Stimulated activated CD4-positive, alpha-beta T cell treated with anti-CD3 and anti-CD28 coated beads, Interleukin-15, amount 100 ng/mL, for 24 hours (primary cell): ENCODE results near the gene EIF2S2.
A peak's percentile ranks its signal among the peaks of the same experiment; 100 is the strongest.

Experiments used
- DNase-seq: peaks from one replicate; pipeline ENCODE4 v3.0.0-alpha.2; 2020

The EIF2S2 gene

GRCh38 chr20:34115232-34115631 lies 3.2 kb upstream of the EIF2S2 start:
- no peak for DNase-seq

- DNase-seq, result no peak
Measured at GRCh38 chr20:34114809-34115208, 2.8 kb upstream of the EIF2S2 start.

- DNase-seq, result peak; percentile 39
Measured at GRCh38 chr20:34112600-34113101, 608 bp upstream of the EIF2S2 start.

- DNase-seq, result peak; percentile 14
Measured at GRCh38 chr20:34110745-34111641, 1.1 kb downstream of the EIF2S2 start.

- no peak for DNase-seq
Measured at GRCh38 chr20:34110025-34110744, 1.9 kb downstream of the EIF2S2 start.

- DNase-seq, result no peak
Measured at GRCh38 chr20:34109442-34109841, 2.6 kb downstream of the EIF2S2 start.

- no peak for DNase-seq
Measured at GRCh38 chr20:34108616-34109174, 3.3 kb downstream of the EIF2S2 start.

- DNase-seq, result no peak
Measured at GRCh38 chr20:34105978-34106675, 5.9 kb downstream of the EIF2S2 start.

GRCh38 chr20:34104059-34104458 lies 8.0 kb downstream of the EIF2S2 start:
- no peak for DNase-seq

- no peak for DNase-seq
Measured at GRCh38 chr20:34102342-34102741, 9.7 kb downstream of the EIF2S2 start.

GRCh38 chr20:34100576-34100975 lies 11.5 kb downstream of the EIF2S2 start:
- DNase-seq, result no peak

- no peak for DNase-seq
Measured at GRCh38 chr20:34099675-34100074, 12.4 kb downstream of the EIF2S2 start.

- no peak for DNase-seq
Measured at GRCh38 chr20:34098570-34098969, 13.5 kb downstream of the EIF2S2 start.

GRCh38 chr20:34096699-34097444 lies 15.2 kb downstream of the EIF2S2 start:
- no peak for DNase-seq

- no peak for DNase-seq
Measured at GRCh38 chr20:34095825-34096224, 16.2 kb downstream of the EIF2S2 start.

GRCh38 chr20:34093895-34094294 lies 18.1 kb downstream of the EIF2S2 start:
- DNase-seq, result no peak

GRCh38 chr20:34091637-34092200 lies 20.3 kb downstream of the EIF2S2 start:
- DNase-seq, result no peak

- DNase-seq, result no peak
Measured at GRCh38 chr20:34090645-34091044, 21.4 kb downstream of the EIF2S2 start.

- peak; percentile 1 for DNase-seq
Measured at GRCh38 chr20:34089655-34090345, 22.2 kb downstream of the EIF2S2 start.

- no peak for DNase-seq
Measured at GRCh38 chr20:34089175-34089479, 22.9 kb downstream of the EIF2S2 start.
